Activated naive CD4-positive, alpha-beta T cell treated with anti-CD3 and anti-CD28 coated beads, Interleukin-2, amount 50 U/mL, for 24 hours (primary cell): ENCODE results near the gene DHX15.

ENCODE experiments used
- H3K27ac Mint-ChIP-seq: one replicate; pipeline ENCODE4 v1.8.0; 2021; ENCODE audit warnings: mild to moderate bottlenecking, mixed read lengths
- H3K27me3 Mint-ChIP-seq: one replicate; pipeline ENCODE4 v1.8.0; 2021; ENCODE audit warnings: mixed read lengths
- H3K36me3 Mint-ChIP-seq: one replicate; pipeline ENCODE4 v1.8.0; 2021; ENCODE audit warnings: mixed read lengths
- H3K4me1 Mint-ChIP-seq: one replicate; pipeline ENCODE4 v1.8.0; 2021; ENCODE audit warnings: mixed read lengths
- H3K4me3 Mint-ChIP-seq: one replicate; pipeline ENCODE4 v1.8.0; 2021; ENCODE audit warnings: mild to moderate bottlenecking, mixed read lengths
- H3K9me3 Mint-ChIP-seq: one replicate; pipeline ENCODE4 v1.8.0; 2021; ENCODE audit warnings: mixed read lengths

The DHX15 gene

DNA sequence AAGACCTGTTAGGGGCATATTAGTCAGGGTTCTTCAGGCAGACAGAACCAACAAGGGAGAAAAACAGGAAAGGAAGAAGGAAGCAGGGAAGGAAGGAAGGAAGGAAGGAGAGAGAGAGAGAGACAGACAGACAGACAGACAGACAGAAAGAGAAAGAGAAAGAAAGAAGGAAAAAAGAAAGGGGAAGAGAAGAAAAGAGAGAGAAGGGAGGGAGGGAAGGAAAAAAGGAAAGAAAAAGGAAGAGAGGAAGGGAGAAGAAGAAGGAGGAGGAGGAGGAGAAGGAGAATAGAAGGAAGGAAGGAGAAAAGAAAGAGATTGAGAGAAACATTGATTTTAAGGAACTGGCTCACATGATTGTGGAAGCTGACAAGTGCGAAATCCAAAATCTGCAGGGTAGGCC lies 89.0 kb downstream of the DHX15 start:
- Mint-ChIP-seq H3K27ac (no peak overlapping the region), H3K9me3 (no peaks in the 10 kb centered on the region), H3K4me3 (no peak overlapping the region), H3K4me1 (no peaks in the 10 kb centered on the region), H3K27me3 (peaks cover 2% of the 10 kb centered on the region), H3K36me3 (no peaks in the 10 kb centered on the region)

DNA sequence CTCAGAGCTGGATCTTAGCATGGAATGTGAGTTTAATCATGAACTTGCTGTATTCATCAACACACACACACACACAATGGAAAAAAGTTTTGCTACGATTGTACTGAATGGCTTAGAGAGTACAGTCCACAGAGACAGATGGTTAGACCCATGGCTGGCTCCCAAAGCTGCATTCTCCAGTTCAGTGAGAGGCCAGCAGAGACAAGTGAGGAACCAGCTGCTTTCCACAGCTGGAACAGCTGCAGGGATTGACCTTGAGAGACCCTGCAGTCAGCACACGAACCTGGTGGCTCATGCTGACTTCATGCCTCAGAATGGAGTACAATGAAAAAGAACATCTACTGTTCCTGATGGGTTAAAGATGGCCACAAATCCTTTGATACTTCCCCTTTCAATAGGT lies 94.5 kb downstream of the DHX15 start:
- Mint-ChIP-seq H3K36me3 (no peaks in the 10 kb centered on the region), H3K4me1 (no peaks in the 10 kb centered on the region), H3K27ac (no peak overlapping the region), H3K27me3 (peaks cover 19% of the 10 kb centered on the region), H3K4me3 (no peak overlapping the region), H3K9me3 (no peaks in the 10 kb centered on the region)

DNA sequence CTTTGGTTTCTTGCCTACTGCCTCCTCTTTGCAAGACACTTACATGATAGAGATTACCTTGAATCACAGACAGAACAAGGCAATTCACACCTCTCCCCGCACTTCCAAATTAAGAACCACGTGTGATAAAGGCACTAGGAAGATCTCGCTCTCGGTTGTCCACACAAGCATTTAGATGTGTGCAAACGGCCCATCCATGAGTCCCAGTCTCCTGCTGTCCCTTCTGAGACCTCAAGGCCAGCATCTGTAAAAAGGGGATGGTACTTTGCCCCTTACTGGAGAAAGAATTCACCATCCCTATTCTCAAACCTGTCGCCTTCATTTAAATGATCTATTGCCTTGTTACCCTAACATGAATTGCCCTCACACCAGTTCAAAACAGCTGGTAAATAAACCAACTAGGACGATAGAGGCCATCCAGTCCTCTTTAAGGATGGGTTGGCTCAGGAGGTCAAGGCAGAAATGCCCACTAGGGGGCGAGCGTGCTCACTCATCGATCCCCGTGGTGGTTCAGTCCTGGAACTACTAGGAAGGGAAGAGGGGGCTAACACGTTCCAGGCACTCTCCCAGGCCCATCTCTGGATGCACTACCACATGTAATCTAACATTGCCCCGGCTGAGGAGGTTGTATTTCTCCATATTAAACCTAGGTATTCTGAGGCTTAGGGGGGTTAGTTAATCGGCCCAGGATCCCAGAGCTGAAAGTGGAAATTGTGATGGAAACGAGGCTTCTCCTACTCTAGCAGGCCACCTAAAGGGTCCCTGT lies 95.8 kb downstream of the DHX15 start:
- no peaks in the 10 kb centered on the region for H3K4me1 Mint-ChIP-seq
- H3K27me3 Mint-ChIP-seq = peaks cover 19% of the 10 kb centered on the region
- H3K9me3 Mint-ChIP-seq = no peaks in the 10 kb centered on the region
- no peak overlapping the region for H3K27ac Mint-ChIP-seq
- H3K4me3 Mint-ChIP-seq = no peak overlapping the region
- no peaks in the 10 kb centered on the region for H3K36me3 Mint-ChIP-seq

DNA sequence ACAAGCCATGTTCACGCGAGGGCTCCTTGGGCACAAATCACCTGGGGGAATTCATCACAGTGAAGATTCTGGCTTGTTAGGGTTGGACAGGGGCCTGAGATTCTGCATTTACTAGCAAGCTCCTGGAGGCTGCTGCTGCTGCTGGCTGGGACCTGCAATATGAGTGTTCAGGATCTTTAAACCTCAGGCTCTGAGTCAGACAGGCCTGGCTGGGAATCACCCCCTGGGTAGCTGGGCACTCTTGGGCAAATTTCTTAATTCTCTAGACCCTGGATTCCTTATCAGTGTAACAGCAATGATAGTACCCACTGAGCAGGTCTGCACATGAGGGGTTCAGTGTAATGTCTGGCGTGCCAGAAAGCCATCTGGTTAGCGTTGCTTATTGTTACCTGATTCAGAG lies 101.5 kb downstream of the DHX15 start:
- no peak overlapping the region for H3K4me3 Mint-ChIP-seq
- no peak overlapping the region for H3K27ac Mint-ChIP-seq
- H3K36me3 Mint-ChIP-seq = no peaks in the 10 kb centered on the region
- no peaks in the 10 kb centered on the region for H3K4me1 Mint-ChIP-seq
- no peaks in the 10 kb centered on the region for H3K9me3 Mint-ChIP-seq
- H3K27me3 Mint-ChIP-seq = peaks cover 25% of the 10 kb centered on the region

DNA sequence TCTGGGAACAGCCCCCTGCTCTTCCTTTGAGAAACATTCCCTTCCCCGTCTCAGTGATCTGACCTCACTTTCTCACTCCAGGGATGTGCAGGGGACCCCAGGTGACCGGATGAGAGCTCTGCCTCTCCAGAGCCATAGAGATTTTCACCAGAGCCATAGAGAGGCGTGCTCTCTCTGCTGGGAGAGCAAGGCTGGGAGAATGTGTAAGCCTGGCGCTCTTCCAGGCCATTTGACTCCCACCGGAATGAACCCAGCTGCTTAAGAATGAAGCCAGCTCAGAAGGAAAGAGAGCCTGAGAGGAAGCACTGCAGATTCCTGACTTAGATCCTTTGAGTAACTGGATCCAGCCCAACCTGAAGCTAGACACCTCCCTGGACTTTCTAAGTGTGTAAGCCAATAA lies 106.4 kb downstream of the DHX15 start:
- peaks cover 35% of the 10 kb centered on the region for H3K27me3 Mint-ChIP-seq
- no peaks in the 10 kb centered on the region for H3K36me3 Mint-ChIP-seq
- no peak overlapping the region for H3K4me3 Mint-ChIP-seq
- H3K9me3 Mint-ChIP-seq = peaks cover 3% of the 10 kb centered on the region
- H3K27ac Mint-ChIP-seq = no peak overlapping the region
- peaks cover 8% of the 10 kb centered on the region for H3K4me1 Mint-ChIP-seq
